ENCODE data around the gene SNX18.

Gene SNX18

GRCh38 chr5:54571462-54571861, 53.9 kb downstream of the SNX18 start:
- no peaks in the 10 kb centered on the region for H3K36me3 Mint-ChIP-seq (ENCODE audit: low read depth)
- H3K27ac Mint-ChIP-seq, result no peak overlapping the region
- no peak for ATAC-seq
- no peaks in the 10 kb centered on the region for H3K9me3 Mint-ChIP-seq
- DNase-seq, result no peak
- no peaks in the 10 kb centered on the region for H3K27me3 Mint-ChIP-seq
- H3K4me1 Mint-ChIP-seq, result peaks cover 8% of the 10 kb centered on the region
- H3K4me3 Mint-ChIP-seq, result no peak overlapping the region

- no peak overlapping the region for H3K4me3 Mint-ChIP-seq
- no peaks in the 10 kb centered on the region for H3K27me3 Mint-ChIP-seq
- H3K27ac Mint-ChIP-seq, result no peak overlapping the region
- H3K9me3 Mint-ChIP-seq, result no peaks in the 10 kb centered on the region
- no peak for DNase-seq
- no peak for ATAC-seq
- H3K4me1 Mint-ChIP-seq, result peaks cover 8% of the 10 kb centered on the region
- no peaks in the 10 kb centered on the region for H3K36me3 Mint-ChIP-seq (ENCODE audit: low read depth)
Observed at GRCh38 chr5:54573812-54574489, 56.4 kb downstream of the SNX18 start.

GRCh38 chr5:54577528-54577927, 60.0 kb downstream of the SNX18 start:
- Mint-ChIP-seq H3K4me3 (no peak overlapping the region), H3K9me3 (no peaks in the 10 kb centered on the region), H3K27me3 (no peaks in the 10 kb centered on the region), H3K36me3 (ENCODE audit: low read depth) (no peaks in the 10 kb centered on the region), H3K27ac (no peak overlapping the region), H3K4me1 (peaks cover 8% of the 10 kb centered on the region)
- ATAC-seq (no peak), DNase-seq (no peak)

GRCh38 chr5:54577937-54578653, 60.5 kb downstream of the SNX18 start:
- no peak for ATAC-seq
- Mint-ChIP-seq H3K27me3 (no peaks in the 10 kb centered on the region), H3K4me1 (peaks cover 8% of the 10 kb centered on the region), H3K36me3 (ENCODE audit: low read depth) (no peaks in the 10 kb centered on the region), H3K27ac (no peak overlapping the region), H3K4me3 (no peak overlapping the region), H3K9me3 (no peaks in the 10 kb centered on the region)
- DNase-seq, result no peak

GRCh38 chr5:54579591-54580295, 62.2 kb downstream of the SNX18 start:
- ATAC-seq (no peak), DNase-seq (no peak)
- H3K36me3 Mint-ChIP-seq (ENCODE audit: low read depth), result no peaks in the 10 kb centered on the region
- peaks cover 3% of the 10 kb centered on the region for H3K4me1 Mint-ChIP-seq
- no peaks in the 10 kb centered on the region for H3K9me3 Mint-ChIP-seq
- no peaks in the 10 kb centered on the region for H3K27me3 Mint-ChIP-seq
- no peak overlapping the region for H3K27ac Mint-ChIP-seq
- H3K4me3 Mint-ChIP-seq, result no peak overlapping the region

- H3K4me3 Mint-ChIP-seq, result no peak overlapping the region
- H3K27ac Mint-ChIP-seq, result no peak overlapping the region
- no peaks in the 10 kb centered on the region for H3K27me3 Mint-ChIP-seq
- H3K9me3 Mint-ChIP-seq, result peaks cover 1% of the 10 kb centered on the region
- peaks cover 1% of the 10 kb centered on the region for H3K36me3 Mint-ChIP-seq (ENCODE audit: low read depth)
- no peak for DNase-seq
- H3K4me1 Mint-ChIP-seq, result no peaks in the 10 kb centered on the region
- no peak for ATAC-seq
Observed at GRCh38 chr5:54580997-54581811, 63.6 kb downstream of the SNX18 start.

- H3K4me1 Mint-ChIP-seq, result no peaks in the 10 kb centered on the region
Observed at GRCh38 chr5:54581831-54582548, 64.4 kb downstream of the SNX18 start.

GRCh38 chr5:54586336-54586735, 68.8 kb downstream of the SNX18 start:
- H3K9me3 Mint-ChIP-seq, result peaks cover 7% of the 10 kb centered on the region
- H3K36me3 Mint-ChIP-seq (ENCODE audit: low read depth), result peaks cover 1% of the 10 kb centered on the region
- H3K4me3 Mint-ChIP-seq, result no peak overlapping the region
- ATAC-seq (no peak), DNase-seq (no peak)
- H3K4me1 Mint-ChIP-seq, result peaks cover 2% of the 10 kb centered on the region
- H3K27me3 Mint-ChIP-seq, result no peaks in the 10 kb centered on the region
- H3K27ac Mint-ChIP-seq, result no peak overlapping the region

More at GRCh38 chr5:54581831-54582548, 64.4 kb downstream of the SNX18 start:
- no peak for DNase-seq
- H3K4me3 Mint-ChIP-seq, result no peak overlapping the region
- H3K27ac Mint-ChIP-seq, result no peak overlapping the region
- peaks cover 1% of the 10 kb centered on the region for H3K36me3 Mint-ChIP-seq (ENCODE audit: low read depth)
- H3K9me3 Mint-ChIP-seq, result peaks cover 7% of the 10 kb centered on the region
- H3K27me3 Mint-ChIP-seq, result no peaks in the 10 kb centered on the region
- ATAC-seq, result no peak

- Mint-ChIP-seq H3K27ac (no peak overlapping the region), H3K9me3 (peaks cover 7% of the 10 kb centered on the region), H3K36me3 (ENCODE audit: low read depth) (peaks cover 1% of the 10 kb centered on the region), H3K4me1 (peaks cover 2% of the 10 kb centered on the region), H3K4me3 (no peak overlapping the region), H3K27me3 (no peaks in the 10 kb centered on the region)
- ATAC-seq (no peak), DNase-seq (no peak)
Observed at GRCh38 chr5:54589786-54590185, 72.2 kb downstream of the SNX18 start.

- ATAC-seq, result no peak
- Mint-ChIP-seq H3K4me3 (no peak overlapping the region), H3K4me1 (peaks cover 2% of the 10 kb centered on the region), H3K27ac (no peak overlapping the region), H3K9me3 (peaks cover 7% of the 10 kb centered on the region), H3K27me3 (no peaks in the 10 kb centered on the region), H3K36me3 (ENCODE audit: low read depth) (no peaks in the 10 kb centered on the region)
- no peak for DNase-seq
Observed at GRCh38 chr5:54590824-54591223, 73.3 kb downstream of the SNX18 start.

GRCh38 chr5:54593779-54594178, 76.2 kb downstream of the SNX18 start:
- peaks cover 10% of the 10 kb centered on the region for H3K36me3 Mint-ChIP-seq (ENCODE audit: low read depth)
- H3K27ac Mint-ChIP-seq, result no peak overlapping the region
- peaks cover 2% of the 10 kb centered on the region for H3K4me1 Mint-ChIP-seq
- no peaks in the 10 kb centered on the region for H3K27me3 Mint-ChIP-seq
- peaks cover 21% of the 10 kb centered on the region for H3K9me3 Mint-ChIP-seq
- ATAC-seq, result no peak
- DNase-seq, result no peak
- H3K4me3 Mint-ChIP-seq, result no peak overlapping the region

- peaks cover 25% of the 10 kb centered on the region for H3K9me3 Mint-ChIP-seq
- H3K4me1 Mint-ChIP-seq, result peaks cover 2% of the 10 kb centered on the region
- no peak overlapping the region for H3K27ac Mint-ChIP-seq
- ATAC-seq (no peak), DNase-seq (no peak)
- H3K4me3 Mint-ChIP-seq, result no peak overlapping the region
- no peaks in the 10 kb centered on the region for H3K27me3 Mint-ChIP-seq
- H3K36me3 Mint-ChIP-seq (ENCODE audit: low read depth), result peaks cover 10% of the 10 kb centered on the region
Observed at GRCh38 chr5:54594181-54594580, 76.6 kb downstream of the SNX18 start.

GRCh38 chr5:54595721-54596120, 78.2 kb downstream of the SNX18 start:
- ATAC-seq (no peak), DNase-seq (no peak)
- H3K27ac Mint-ChIP-seq, result no peak overlapping the region
- H3K4me1 Mint-ChIP-seq, result peaks cover 2% of the 10 kb centered on the region
- no peaks in the 10 kb centered on the region for H3K27me3 Mint-ChIP-seq
- peaks cover 30% of the 10 kb centered on the region for H3K9me3 Mint-ChIP-seq
- H3K36me3 Mint-ChIP-seq (ENCODE audit: low read depth), result peaks cover 10% of the 10 kb centered on the region
- H3K4me3 Mint-ChIP-seq, result no peak overlapping the region

Measured in activated naive CD8-positive, alpha-beta T cell treated with anti-CD3 and anti-CD28 coated beads, Interleukin-2, amount 50 U/mL, for 24 hours (primary cell).